IPS-15b (cell line): Measurements from ENCODE around the gene ATN1.
"Not testable (repeated sequence)": the region's sequence is repeated elsewhere in the genome, so short reads cannot be mapped to it uniquely, and the experiment has no call there.

ENCODE experiments used
- H3K27me3 ChIP-seq: one replicate; pipeline ENCODE4 v1.6.1; 2013; ENCODE audit warnings: low read length; ENCODE audit not compliant: control insufficient read depth, insufficient read depth
- H3K36me3 ChIP-seq: one replicate; pipeline ENCODE4 v1.6.1; 2013; ENCODE audit warnings: low read length; ENCODE audit not compliant: control insufficient read depth, insufficient read depth
- H3K4me1 ChIP-seq: one replicate; pipeline ENCODE4 v1.6.1; 2013; ENCODE audit warnings: mild to moderate bottlenecking, low read length; ENCODE audit not compliant: control insufficient read depth, insufficient read depth
- H3K4me3 ChIP-seq: one replicate; pipeline ENCODE4 v1.5.1; 2013; ENCODE audit warnings: low read depth, low read length
- H3K9ac ChIP-seq: one replicate; pipeline ENCODE4 v1.6.1; 2013; ENCODE audit warnings: low read depth, mild to moderate bottlenecking, low read length
- H3K9me3 ChIP-seq: one replicate; pipeline ENCODE4 v1.6.1; 2013; ENCODE audit warnings: mild to moderate bottlenecking, low read length; ENCODE audit not compliant: control insufficient read depth, insufficient read depth

The ATN1 gene

DNA sequence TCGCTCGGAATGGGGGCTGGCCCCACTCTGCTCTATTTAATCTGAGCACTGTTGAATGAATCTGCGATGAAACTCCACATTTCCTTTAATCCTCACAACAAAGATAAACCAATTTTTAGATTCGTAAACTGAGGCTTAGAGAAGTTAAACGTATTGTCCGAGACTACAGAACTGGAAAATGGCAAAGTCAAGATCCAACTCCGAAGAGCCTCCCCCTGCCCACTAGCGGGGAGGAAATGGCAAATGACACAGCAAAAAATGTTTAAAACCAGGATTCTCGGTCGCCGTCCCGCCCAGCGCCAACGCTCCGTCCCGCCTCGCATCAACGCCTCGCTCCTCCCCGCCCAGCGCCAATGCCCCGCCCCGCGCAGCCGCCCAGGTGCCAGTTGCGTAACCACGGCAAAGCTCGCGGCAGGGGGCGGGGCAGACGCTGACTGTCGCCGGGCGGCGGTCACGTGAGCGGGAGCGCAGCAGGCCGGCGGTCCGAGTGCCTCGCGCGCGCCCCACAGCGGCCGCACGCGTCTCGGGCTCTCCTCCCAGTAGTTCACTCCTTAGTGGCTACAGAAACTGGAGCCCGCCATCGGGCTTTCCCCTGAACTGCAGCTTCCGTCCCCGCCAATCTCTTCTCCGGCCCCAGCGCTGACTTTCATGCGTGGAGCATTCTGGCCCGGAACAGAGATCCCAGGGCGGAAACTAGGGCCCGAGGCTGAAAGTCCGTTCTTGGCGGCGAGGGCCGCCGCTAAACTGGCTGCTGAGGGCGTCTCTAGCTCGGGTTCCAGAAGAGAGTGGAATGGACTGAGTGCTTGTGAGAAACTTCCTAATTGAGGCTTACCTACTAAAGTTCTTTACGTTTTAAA, 36.7 kb upstream of the ATN1 start:
- peaks cover 18% of the 10 kb centered on the region for H3K4me1 ChIP-seq
- H3K9me3 ChIP-seq: no peaks in the 10 kb centered on the region
- H3K36me3 ChIP-seq: no peaks in the 10 kb centered on the region
- peak overlapping the region; percentile 92 for H3K9ac ChIP-seq
- H3K4me3 ChIP-seq: peak overlapping the region; percentile 56
- no peaks in the 10 kb centered on the region for H3K27me3 ChIP-seq

DNA sequence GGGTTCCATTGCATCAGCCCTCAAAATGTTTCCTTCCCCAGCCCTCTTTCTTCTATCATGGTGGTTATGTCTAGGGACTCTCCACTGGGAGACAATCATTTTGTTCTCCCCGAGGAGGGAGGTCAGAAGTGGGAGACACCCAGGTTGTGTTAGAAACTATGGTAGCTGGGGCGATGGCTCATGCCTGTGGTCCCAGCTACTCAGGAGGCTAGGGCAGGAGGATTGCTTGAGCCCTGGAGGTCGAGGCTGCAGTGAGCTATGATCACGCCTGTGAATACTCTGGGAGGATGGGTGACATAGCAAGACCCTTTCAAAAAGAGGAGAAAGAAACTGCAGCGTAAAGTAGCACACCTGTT, 36.1 kb upstream of the ATN1 start:
- H3K9ac ChIP-seq: peak overlapping the region; percentile 92
- peak overlapping the region; percentile 56 for H3K4me3 ChIP-seq
- no peaks in the 10 kb centered on the region for H3K27me3 ChIP-seq
- H3K36me3 ChIP-seq: no peaks in the 10 kb centered on the region
- H3K9me3 ChIP-seq: no peaks in the 10 kb centered on the region
- H3K4me1 ChIP-seq: peaks cover 18% of the 10 kb centered on the region

DNA sequence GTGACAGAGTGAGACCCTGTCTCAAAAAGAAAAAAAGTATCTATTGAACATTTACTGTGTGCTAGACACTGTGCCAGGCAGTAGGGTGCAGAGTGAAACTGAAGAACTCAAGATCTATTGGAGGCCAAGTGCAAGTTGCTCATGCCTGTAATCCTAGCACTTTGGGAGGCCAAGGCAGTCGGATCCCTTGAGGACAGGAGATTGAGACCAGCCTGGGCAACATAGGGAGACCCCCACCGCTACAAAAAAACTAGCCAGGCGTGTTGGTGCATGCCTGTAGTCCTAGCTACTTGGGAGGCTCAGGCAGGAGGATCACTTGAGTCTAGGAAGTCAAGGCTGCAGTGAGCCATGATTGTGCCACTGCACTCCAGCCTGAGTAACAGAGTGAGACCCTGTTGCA, 35.1 kb upstream of the ATN1 start:
- H3K9ac ChIP-seq, H3K9me3 ChIP-seq, H3K4me3 ChIP-seq, H3K36me3 ChIP-seq, H3K27me3 ChIP-seq: not testable (repeated sequence)
- H3K4me1 ChIP-seq: peaks cover 12% of the 10 kb centered on the region

DNA sequence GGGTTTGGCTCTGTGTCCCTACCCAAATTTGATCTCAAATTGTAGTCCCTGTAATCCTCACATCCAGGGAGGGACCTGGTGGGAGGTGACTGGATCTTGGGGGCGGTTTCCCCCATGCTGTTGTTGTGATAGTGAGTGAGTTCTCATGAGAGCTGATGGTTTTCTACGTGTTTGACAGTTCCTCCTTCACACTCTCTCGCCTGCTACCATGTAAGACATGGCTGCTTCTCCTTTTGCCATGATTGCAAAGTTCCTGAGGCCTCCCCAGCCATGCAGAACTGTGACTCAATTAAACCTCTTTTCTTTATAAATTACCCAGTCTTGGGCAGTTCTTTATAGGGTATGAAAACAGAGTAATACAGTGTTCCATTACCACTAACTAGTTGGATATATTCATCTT, 33.4 kb upstream of the ATN1 start:
- Histone ChIP-seq H3K4me3 (no peak overlapping the region), H3K27me3 (no peaks in the 10 kb centered on the region), H3K36me3 (peaks cover 2% of the 10 kb centered on the region), H3K9ac (no peak overlapping the region), H3K4me1 (peaks cover 5% of the 10 kb centered on the region), H3K9me3 (no peaks in the 10 kb centered on the region)

DNA sequence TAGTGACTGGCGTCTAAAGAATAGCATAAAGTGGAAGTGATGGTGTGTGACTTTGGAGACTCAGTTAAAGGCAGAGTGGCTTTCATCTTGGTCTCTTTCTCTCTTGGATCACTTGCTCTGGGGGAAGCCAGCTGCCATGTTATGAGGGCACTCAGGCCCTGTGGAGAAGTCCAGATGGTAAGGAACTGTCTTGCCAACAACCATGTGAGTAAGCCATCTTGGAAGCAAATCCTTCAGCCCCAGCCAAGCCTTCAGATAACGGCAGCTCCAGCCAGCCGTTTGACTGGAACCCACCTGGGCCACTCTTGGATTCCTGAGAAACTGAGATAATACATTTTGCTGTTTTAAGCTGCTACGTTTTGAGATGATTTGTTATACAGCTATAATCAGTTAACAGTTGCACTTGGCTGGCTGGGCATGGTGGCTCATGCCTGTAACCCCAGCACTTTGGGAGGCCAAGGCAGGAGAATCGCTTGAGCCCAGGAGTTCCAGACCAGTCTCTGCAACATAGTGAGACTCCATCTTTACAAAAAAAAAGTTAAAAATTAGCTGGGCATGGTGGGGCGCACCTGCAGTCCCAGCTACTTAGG, 30.8 kb upstream of the ATN1 start:
- Histone ChIP-seq H3K36me3 (peaks cover 2% of the 10 kb centered on the region), H3K4me1 (no peaks in the 10 kb centered on the region), H3K27me3 (no peaks in the 10 kb centered on the region), H3K9me3 (no peaks in the 10 kb centered on the region), H3K4me3 (no peak overlapping the region), H3K9ac (no peak overlapping the region)

DNA sequence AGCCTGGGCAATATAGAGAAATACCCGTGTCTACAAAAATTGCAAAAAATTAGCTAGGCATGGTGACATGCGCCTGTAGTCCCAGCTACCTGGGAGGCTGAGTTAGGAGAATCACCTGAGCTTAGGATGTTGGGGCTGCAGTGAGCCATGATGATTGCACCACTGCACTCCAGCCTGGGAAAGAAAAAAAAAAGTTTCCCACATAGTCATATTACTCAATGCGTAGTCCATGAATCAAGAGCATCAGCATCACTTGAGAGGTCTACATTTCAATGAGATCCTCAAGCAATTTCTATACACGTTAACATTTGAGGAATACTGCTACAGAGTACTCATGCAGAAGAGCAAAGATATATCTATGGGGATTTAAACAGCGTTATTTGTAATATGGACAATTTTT, 28.3 kb upstream of the ATN1 start:
- Histone ChIP-seq H3K9me3 (no peaks in the 10 kb centered on the region), H3K4me3 (no peak overlapping the region), H3K9ac (no peak overlapping the region), H3K4me1 (peaks cover 7% of the 10 kb centered on the region), H3K27me3 (no peaks in the 10 kb centered on the region), H3K36me3 (peaks cover 2% of the 10 kb centered on the region)

DNA sequence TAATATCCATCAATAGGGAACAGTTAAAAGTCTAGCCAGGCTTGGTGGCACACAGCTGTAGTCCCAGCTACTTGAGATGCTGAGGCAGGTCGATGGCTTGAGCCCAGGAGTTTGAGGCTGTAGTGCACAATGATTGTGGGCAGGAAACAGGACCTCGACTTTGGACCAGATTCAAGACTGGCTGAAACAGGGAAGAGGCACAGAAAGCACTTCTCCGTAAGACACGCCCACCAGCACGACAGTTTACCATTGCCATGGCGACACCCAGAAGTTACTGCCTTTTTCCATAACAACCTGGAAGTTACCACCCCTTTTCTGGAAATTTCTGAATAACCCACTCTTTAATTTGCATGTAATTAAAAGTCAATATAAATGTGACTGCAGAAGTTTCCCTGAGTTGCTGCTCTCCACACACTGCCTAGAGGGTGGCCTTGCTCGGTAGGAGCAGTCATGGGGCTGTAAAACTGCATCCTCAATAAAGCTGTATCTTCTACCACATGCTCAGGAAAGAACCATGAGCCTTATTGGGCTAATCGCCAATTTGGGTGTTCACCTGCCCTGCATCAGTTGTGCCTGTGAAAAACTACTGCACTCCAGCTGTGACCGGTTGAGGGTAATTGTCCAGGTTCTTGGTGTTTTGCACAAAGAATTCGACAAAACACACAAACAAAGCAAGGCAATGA, 27.8 kb upstream of the ATN1 start:
- H3K4me3 ChIP-seq: no peak overlapping the region
- H3K4me1 ChIP-seq: peaks cover 9% of the 10 kb centered on the region
- H3K9me3 ChIP-seq: no peaks in the 10 kb centered on the region
- peaks cover 2% of the 10 kb centered on the region for H3K36me3 ChIP-seq
- no peak overlapping the region for H3K9ac ChIP-seq
- H3K27me3 ChIP-seq: no peaks in the 10 kb centered on the region

DNA sequence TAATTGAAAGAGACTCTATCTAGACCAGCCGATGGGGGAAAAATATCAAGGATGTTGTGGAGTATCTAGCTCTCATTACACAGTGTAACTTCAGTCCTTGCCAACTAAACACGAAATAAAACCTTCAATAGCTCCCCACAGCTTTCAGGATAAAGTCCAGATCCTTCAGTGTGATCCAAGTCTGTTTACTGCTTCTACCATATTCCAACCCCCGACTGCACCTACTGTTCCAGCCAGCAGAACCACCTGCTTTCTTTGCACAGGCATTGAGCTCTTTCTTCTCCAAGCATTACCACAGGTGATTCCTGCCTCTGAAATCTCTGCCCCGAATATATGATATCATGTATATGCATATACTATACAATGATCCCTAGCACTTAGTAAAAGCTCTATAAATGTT, 25.3 kb upstream of the ATN1 start:
- no peak overlapping the region for H3K9ac ChIP-seq
- peaks cover 9% of the 10 kb centered on the region for H3K27me3 ChIP-seq
- no peak overlapping the region for H3K4me3 ChIP-seq
- H3K4me1 ChIP-seq: peaks cover 15% of the 10 kb centered on the region
- no peaks in the 10 kb centered on the region for H3K9me3 ChIP-seq
- no peaks in the 10 kb centered on the region for H3K36me3 ChIP-seq

DNA sequence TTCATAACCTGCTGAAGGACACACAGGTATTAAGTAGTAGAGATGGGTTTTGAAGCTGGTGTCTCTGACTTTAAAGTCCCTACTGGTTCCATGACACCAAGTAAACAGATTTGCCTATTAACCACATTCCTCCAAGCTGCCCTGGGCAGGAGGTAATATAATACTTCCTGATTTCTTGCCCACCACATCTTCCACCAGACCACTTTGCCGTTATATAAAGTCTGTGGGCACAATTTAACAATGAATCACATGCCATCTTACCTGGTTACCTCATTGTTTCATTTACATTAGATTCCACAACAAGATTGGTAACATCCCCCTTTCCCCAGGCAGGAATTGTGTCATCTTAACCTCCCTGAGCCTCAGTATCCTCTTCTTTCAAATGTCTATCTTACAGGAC, 24.0 kb upstream of the ATN1 start:
- Histone ChIP-seq H3K9ac (peak overlapping the region; percentile 74), H3K4me1 (peaks cover 15% of the 10 kb centered on the region), H3K27me3 (peaks cover 9% of the 10 kb centered on the region), H3K9me3 (no peaks in the 10 kb centered on the region), H3K4me3 (peak overlapping the region; percentile 86), H3K36me3 (no peaks in the 10 kb centered on the region)

DNA sequence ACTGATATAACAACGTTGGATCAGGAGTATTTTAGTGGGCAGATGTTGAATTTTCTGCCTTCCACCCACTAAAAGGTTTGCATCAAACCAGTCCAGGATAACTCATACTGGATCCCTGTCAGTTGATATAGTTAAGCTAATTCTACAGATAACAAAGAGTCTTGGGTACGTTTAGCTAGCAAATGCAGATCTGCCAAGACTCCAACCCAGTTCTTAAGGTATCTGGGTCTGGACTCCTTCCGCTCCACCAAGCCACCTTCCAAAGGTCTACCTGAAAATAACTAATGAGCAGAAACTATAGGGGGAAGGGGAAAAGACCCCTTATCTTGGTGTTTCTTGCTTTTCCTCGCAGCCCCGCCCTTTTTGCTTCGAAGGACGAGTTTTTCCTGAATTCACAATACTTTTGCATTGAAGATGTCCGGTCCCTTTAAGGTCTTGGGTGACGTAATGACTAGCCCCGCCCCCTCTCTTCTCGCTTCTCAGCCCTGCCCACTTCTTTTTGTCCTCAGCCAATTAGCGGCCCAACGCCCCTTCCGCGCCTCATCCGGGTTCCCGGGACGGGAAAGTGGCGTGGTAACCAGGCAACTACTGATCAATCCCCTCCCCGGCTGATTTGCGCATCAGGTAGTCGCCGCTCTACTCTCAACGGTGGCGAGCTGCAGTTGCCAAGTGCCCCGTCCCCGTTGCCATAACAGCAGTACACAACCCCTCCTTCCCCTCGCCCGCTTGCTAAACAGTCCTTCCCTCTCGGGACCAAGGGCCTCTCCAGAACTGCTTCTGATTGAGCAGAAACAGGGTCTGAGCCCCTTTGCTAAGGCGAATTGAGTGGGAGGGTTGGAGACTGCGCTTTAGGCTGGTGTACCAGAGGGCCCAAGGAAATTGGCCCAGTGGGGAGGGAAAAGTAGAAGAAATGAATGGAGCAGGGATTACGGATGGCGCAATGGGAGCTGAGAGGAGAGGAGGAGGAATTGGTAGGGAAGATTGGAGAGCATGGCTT, 23.2 kb upstream of the ATN1 start, which contains the start of gene LRRC23:
LRRC23 (plus strand) TSS at position 543 of the 997 bp plus-strand sequence. CDS start 812 bp downstream, outside the sequence.
- peaks cover 9% of the 10 kb centered on the region for H3K27me3 ChIP-seq
- no peaks in the 10 kb centered on the region for H3K36me3 ChIP-seq
- peaks cover 15% of the 10 kb centered on the region for H3K4me1 ChIP-seq
- peak within 1 kb of the TSS; percentile 86 for H3K4me3 ChIP-seq
- no peaks in the 10 kb centered on the region for H3K9me3 ChIP-seq
- peak within 1 kb of the TSS; percentile 74 for H3K9ac ChIP-seq

DNA sequence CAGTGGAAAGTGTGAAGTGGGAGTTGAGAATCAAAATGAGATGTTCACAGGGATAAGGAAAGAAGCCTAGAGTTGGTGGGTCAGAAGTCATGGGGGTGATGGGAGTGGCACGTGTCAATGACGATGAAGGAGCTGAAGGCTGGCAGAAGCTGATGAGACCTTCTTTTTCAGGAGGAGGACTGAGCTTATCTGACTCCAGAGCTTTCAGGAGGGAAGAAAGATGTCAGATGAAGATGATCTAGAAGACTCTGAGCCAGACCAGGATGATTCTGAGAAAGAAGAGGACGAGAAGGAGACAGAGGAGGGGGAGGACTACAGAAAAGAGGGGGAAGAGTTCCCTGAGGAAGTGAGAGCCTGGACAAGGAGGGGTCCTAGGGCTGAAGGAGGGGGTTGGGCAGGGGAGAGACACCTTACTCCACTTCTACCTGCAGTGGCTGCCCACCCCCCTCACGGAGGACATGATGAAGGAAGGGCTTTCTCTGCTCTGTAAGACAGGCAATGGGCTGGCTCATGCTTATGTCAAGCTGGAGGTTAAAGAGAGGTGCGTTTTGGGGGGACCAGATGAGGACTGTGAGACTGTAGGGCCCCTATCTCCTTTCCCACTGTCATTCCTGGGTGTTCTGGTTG, 22.2 kb upstream of the ATN1 start:
- H3K36me3 ChIP-seq: no peaks in the 10 kb centered on the region
- H3K9ac ChIP-seq: no peak overlapping the region
- H3K27me3 ChIP-seq: peaks cover 9% of the 10 kb centered on the region
- H3K4me3 ChIP-seq: peak overlapping the region; percentile 86
- no peaks in the 10 kb centered on the region for H3K9me3 ChIP-seq
- peaks cover 15% of the 10 kb centered on the region for H3K4me1 ChIP-seq
